SU-DHL-6 (cell line): ENCODE data around the gene LRP1B.
"Not testable (repeated sequence)": the region's sequence is repeated elsewhere in the genome, so short reads cannot be mapped to it uniquely, and the experiment has no call there.

Source experiments
- H2AFZ ChIP-seq: fragments of 200-600 bp; sonication (generic); 2 replicates; pipeline ENCODE4 v1.6.1; 2014; ENCODE audit warnings: low read depth, mild to moderate bottlenecking, moderate library complexity, mixed read lengths, antibody characterized with exemption, low read length; ENCODE audit not compliant: severe bottlenecking
- H3F3A ChIP-seq: fragments of 200-600 bp; shearing (Covaris generic); 2 replicates; pipeline ENCODE4 v1.6.0; 2016; ENCODE audit warnings: antibody characterized with exemption, mild to moderate bottlenecking; ENCODE audit not compliant: insufficient read depth
- H3K27ac ChIP-seq: fragments of 200-600 bp; sonication (generic); 2 replicates; pipeline ENCODE4 v1.5.1; 2016; ENCODE audit warnings: low read depth, mild to moderate bottlenecking, low read length, moderate library complexity, mixed read lengths
- H3K27me3 ChIP-seq: fragments of 200-600 bp; sonication (generic), shearing (Covaris generic); 2 replicates; pipeline ENCODE4 v1.6.0; 2014; ENCODE audit warnings: mild to moderate bottlenecking, low read length
- H3K36me3 ChIP-seq: fragments of 200-600 bp; sonication (generic); 2 replicates; pipeline ENCODE4 v1.6.1; 2014; ENCODE audit warnings: mild to moderate bottlenecking, low read length, mixed read lengths
- H3K4me2 ChIP-seq: fragments of 300-600, 200-600 bp; shearing (Covaris generic), sonication (generic); 2 replicates; pipeline ENCODE4 v1.6.0; 2014; ENCODE audit warnings: low read length, low read depth, mild to moderate bottlenecking; ENCODE audit not compliant: poor library complexity, severe bottlenecking
- H3K4me3 ChIP-seq: fragments of 200-600 bp; sonication (generic); 2 replicates; pipeline ENCODE4 v1.5.1; 2014; ENCODE audit warnings: antibody characterized with exemption, low read length, mild to moderate bottlenecking, mixed read lengths; ENCODE audit not compliant: insufficient read depth, poor library complexity, severe bottlenecking
- H3K79me2 ChIP-seq: fragments of 200-600 bp; sonication (generic); 2 replicates; pipeline ENCODE4 v1.6.1; 2014; ENCODE audit warnings: mild to moderate bottlenecking, low read length, moderate library complexity; ENCODE audit not compliant: insufficient read depth
- H3K9ac ChIP-seq: fragments of 200-600 bp; sonication (generic); 2 replicates; pipeline ENCODE4 v1.7.0; 2014; ENCODE audit warnings: mild to moderate bottlenecking, low read length
- H3K9me2 ChIP-seq: fragments of 200-600 bp; sonication (generic); replicated peaks from 2 replicates; pipeline ENCODE4 v1.6.1; 2014; ENCODE audit warnings: low read length; ENCODE audit not compliant: insufficient read depth
- H3K9me3 ChIP-seq: fragments of 200-600 bp; sonication (generic); 2 replicates; pipeline ENCODE4 v1.6.1; 2014; ENCODE audit warnings: low read length, mixed read lengths; ENCODE audit not compliant: insufficient read depth
- H4K20me1 ChIP-seq: fragments of 200-600 bp; sonication (generic); 2 replicates; pipeline ENCODE4 v1.6.1; 2014; ENCODE audit warnings: low read depth, mild to moderate bottlenecking, antibody characterized with exemption, low read length, moderate library complexity, mixed read lengths
- CTCF ChIP-seq: fragments of 200-600 bp; sonication (generic); IDR thresholded peaks from one replicate; pipeline ENCODE4 v1.5.1; 2017; ENCODE audit warnings: antibody characterized with exemption, mild to moderate bottlenecking, low read length, moderate library complexity; ENCODE audit not compliant: insufficient read depth, poor library complexity, severe bottlenecking
- EZH2phosphoT487 ChIP-seq: fragments of 200-600 bp; sonication (generic), shearing (Covaris generic); conservative IDR thresholded peaks from 2 replicates; pipeline ENCODE4 v1.6.1; 2018; ENCODE audit warnings: mild to moderate bottlenecking, antibody characterized with exemption, low read length, moderate library complexity, mixed read lengths

LRP1B gene

GRCh38 chr2:140417504-140417903 lies 1713.3 kb downstream of the LRP1B start:
- Histone ChIP-seq H3K27me3 (no peaks in the 10 kb centered on the region), H3F3A (no peaks in the 10 kb centered on the region), H3K4me3 (no peak overlapping the region), H2AFZ (no peak overlapping the region), H3K36me3 (no peaks in the 10 kb centered on the region), H4K20me1 (no peaks in the 10 kb centered on the region), H3K27ac (no peak overlapping the region), H3K9ac (no peak overlapping the region), H3K9me2 (no peaks in the 10 kb centered on the region), H3K4me2 (no peak overlapping the region), H3K79me2 (no peaks in the 10 kb centered on the region), H3K9me3 (no peaks in the 10 kb centered on the region)
- TF ChIP-seq EZH2phosphoT487 (no peak), CTCF (no peak)

GRCh38 chr2:140416577-140416976 lies 1714.2 kb downstream of the LRP1B start:
- no peak overlapping the region for H3K4me2 ChIP-seq
- H3K36me3 ChIP-seq, result no peaks in the 10 kb centered on the region
- TF ChIP-seq CTCF (no peak), EZH2phosphoT487 (no peak)
- no peaks in the 10 kb centered on the region for H4K20me1 ChIP-seq
- no peak overlapping the region for H3K27ac ChIP-seq
- H3K9me2 ChIP-seq, result no peaks in the 10 kb centered on the region
- H3F3A ChIP-seq, result no peaks in the 10 kb centered on the region
- no peaks in the 10 kb centered on the region for H3K9me3 ChIP-seq
- no peaks in the 10 kb centered on the region for H3K79me2 ChIP-seq
- no peak overlapping the region for H3K9ac ChIP-seq
- H3K4me3 ChIP-seq, result no peak overlapping the region
- H2AFZ ChIP-seq, result no peak overlapping the region
- H3K27me3 ChIP-seq, result no peaks in the 10 kb centered on the region

GRCh38 chr2:140415035-140415434 lies 1715.8 kb downstream of the LRP1B start:
- H3K79me2 ChIP-seq, H3K9me2 ChIP-seq, H3K36me3 ChIP-seq, H3K4me3 ChIP-seq, H3K4me2 ChIP-seq, H3F3A ChIP-seq, H3K9me3 ChIP-seq, H4K20me1 ChIP-seq, H3K27me3 ChIP-seq, H3K27ac ChIP-seq, H3K9ac ChIP-seq, H2AFZ ChIP-seq: not testable (repeated sequence)

- Histone ChIP-seq H3K4me2 (no peak overlapping the region), H3F3A (no peaks in the 10 kb centered on the region), H3K9me3 (no peaks in the 10 kb centered on the region), H3K79me2 (no peaks in the 10 kb centered on the region), H3K9me2 (no peaks in the 10 kb centered on the region), H3K4me3 (no peak overlapping the region), H4K20me1 (no peaks in the 10 kb centered on the region), H3K27me3 (no peaks in the 10 kb centered on the region), H2AFZ (no peak overlapping the region), H3K36me3 (no peaks in the 10 kb centered on the region), H3K27ac (no peak overlapping the region), H3K9ac (no peak overlapping the region)
- TF ChIP-seq EZH2phosphoT487, result no peak
- TF ChIP-seq CTCF, result no peak
These were observed 1720.1 kb downstream of the LRP1B start for GRCh38 chr2:140410695-140411094.
